HG03135 (cell line): ENCODE data around the gene AUTS2.
"Not testable (repeated sequence)": the region's sequence is repeated elsewhere in the genome, so short reads cannot be mapped to it uniquely, and the experiment has no call there.

ENCODE experiments used
- ATAC-seq: cut with Tn5 transposase; IDR thresholded peaks from one replicate; pipeline ENCODE4 v1.9.1; 2021; ENCODE audit warnings: mild to moderate bottlenecking, moderate library complexity; ENCODE audit not compliant: unreplicated experiment

AUTS2 gene

DNA sequence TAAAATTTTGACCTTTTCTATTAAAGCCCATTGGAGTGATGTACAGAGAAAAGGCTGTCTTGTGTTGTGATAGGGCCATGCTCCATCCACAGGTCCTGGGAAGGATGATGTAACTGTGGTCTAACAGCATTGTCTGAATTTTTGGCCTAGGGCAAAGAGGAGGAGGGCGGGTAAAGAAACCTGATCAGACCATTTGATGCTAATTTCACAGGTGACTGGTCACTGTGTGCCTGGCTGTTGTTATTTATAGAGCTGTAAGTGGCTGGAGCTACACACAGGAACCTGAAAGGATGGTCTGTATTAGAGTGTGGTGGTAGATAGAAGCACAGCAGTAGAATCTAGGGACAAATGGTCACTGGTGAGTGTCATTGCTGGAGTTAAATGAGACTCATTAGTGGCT, 182.1 kb downstream of the AUTS2 start:
- no peak for ATAC-seq

DNA sequence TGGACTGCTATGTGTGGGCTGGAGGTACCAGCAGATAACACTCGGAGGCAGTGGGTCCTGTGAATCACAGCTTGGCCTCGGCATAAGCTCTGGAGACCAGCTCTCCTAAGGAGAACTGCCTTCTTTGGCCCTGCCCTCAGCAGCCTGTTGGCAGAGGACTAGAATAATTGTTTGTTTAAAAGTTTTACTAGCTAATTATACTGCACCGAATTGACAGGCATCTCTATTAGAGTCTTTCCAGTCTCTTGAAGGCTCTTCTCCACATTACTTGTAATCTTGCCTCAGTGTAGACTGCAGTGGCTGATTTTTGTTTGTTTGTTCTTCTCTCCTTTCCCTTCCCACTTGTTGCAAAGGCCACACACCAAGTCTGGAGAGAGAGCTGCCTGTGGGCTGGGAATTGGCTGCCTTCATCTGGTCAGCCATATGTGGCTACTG, 183.2 kb downstream of the AUTS2 start:
- no peak for ATAC-seq

DNA sequence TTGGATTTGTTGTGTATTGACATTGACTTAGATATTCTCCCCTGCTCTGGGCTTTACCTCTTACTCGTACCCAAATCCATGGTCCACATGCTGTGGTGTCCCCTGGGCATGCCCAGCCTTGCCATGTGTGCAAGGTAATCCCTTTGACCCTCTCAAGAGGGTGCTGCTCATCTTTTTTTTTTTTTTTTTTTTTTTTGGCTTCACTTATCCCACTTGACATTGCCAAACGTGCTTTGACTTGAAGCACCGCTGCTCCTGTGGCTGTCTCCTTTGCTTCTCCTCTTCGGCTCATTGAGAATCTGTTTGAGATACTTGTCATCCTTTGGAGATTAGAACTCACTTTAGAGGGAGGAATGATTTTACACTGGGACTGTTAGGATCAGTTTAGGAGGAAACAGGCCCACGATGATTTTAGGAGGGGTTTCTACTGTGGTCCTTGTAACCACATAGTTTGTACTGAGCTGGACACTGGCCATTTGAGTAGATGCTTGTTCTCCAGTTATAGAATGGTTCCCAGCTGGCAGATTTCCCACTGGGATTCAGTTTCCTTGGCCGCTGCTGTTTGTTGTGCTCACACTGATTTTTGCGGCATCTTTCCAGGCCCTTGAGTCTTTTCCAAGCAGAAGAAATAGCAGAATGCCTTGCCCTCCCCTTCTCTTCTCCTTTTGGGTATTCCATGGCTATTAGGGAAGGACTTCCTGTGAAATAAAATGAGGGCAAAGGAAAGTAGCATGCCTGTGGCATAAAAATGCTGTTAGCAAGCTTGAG, 184.8 kb downstream of the AUTS2 start:
- no peak for ATAC-seq

DNA sequence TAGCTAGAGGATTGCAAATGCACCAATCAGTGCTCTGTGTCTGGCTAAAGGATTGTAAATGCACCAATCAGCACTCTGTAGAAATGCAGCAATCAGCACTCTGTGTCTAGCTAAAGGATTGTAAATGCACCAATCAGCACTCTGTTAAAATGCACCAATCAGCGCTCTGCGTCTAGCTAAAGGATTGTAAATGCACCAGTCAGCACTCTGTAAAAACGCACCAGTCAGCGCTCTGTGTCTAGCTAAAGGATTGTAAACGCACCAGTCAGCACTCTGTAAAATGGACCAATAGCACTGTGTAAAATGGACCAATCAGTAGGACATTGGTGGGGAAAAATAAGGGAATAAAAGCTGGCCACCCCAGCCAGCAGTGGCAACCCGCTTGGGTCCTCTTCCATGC, 187.9 kb downstream of the AUTS2 start:
- ATAC-seq = not testable (repeated sequence)

DNA sequence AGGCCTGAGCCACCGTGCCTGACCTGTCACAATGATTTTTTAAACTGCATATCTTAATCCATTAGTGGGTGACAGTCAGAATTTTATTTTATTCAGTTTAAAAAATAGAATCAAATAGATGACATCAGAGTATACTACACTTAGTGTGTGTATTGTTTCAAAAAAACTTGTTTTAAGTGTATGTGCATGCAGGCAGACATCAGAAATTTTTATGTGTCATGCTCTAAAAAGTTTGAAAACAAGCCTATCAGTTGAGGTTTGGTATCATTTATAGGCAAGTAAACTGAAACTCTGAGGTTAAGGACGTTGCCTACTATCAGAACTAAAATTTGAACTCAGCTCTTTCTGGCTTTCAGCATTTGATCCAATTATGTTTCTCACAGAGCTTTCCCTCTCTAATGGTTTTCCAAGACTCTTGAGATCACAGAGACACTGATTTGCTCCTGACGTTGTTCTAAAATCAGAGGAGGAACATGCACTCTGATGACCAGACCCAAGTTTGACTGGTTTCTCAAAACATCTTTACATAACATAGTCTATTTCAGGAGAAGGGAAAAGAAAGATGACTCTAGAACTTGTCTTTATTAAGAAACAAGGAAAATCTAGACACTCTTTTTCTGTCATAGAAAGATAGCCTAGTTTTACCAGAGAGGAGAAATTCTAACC, 188.6 kb downstream of the AUTS2 start:
- ATAC-seq = no peak

DNA sequence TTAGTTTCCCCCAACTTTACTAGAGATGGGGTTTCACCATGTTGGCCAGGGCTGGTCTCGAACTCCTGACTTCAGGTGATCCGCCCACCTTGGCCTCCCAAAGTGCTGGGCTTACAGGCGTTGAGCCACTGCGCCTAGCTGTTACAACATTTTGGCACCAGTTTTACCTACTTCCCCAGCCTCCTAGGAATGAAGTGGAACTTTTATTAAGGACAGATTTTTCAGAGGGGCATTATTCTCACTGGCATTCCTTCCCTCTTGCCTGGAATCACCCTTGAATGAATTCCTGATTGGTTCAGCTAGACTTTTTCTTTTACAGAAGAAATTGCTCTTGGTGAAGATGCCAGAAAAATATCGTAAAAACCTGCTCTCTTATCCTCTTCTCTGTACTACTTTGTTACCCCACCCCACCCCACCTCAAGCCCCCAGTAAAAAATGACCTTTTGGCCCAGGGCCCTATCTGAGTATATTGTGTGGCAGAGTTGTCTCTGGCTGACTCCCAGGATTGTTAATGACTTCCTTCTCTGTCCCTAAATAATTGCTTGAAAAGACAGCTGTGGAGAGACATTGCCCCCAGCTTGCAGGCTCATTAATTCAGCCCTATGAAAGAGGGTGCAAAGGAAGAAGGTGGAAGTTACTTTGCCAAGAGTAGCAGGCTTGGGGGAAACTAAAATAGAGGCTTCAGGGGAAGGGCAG, 189.6 kb downstream of the AUTS2 start:
- ATAC-seq = no peak

DNA sequence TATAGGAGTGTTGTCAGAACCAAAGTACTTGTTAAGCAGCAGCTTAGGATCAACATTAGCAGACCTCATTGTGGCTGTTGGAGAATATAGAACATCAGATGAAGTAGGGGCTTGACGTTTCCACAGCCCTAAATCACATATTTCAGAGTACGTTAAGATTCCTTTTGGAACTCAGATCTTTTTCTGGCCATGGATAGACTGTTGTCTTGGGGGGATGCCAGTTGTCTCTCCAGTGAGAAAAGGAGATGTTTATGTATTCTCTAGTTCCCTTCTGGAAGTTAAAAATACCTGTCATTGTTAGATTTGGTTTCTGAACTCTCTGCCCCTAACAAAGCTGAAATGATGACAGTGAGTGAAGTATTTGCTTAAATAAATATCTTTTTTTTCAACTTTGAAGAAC, 191.3 kb downstream of the AUTS2 start:
- no peak for ATAC-seq

DNA sequence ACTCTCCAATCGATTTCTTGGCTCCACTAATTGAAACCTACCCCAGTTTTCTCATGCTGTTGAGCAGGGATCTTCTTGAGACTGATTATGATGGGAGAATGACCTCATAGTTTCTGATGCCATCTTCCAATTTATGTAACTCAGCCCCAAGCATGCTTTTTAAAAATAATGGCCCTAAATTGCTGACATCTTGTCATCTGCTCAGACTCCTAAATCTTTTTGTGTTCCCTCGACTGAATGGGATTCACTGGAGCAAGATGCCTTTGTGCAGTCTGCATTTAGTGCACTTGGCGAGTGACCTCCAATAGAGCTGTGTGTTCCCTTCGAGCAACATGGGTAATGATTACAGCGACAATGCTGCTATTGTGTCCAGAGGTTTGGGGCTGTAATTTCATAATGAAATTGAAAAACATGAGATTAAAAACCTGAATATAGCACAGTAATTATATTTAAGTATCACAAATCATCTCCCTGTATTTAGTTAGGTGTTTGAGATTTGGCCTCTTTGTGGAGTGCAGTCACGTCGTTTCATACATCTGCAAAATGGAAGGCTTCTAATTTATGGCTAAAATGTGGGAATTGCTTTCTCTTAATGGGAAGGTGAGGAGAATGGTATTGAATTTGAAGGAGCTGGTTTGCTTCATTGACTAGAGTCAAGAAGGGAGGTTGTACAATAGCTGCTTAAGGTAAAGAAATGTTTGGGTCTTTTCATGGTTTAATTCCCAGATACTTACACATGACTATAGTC, 192.9 kb downstream of the AUTS2 start:
- no peak for ATAC-seq

DNA sequence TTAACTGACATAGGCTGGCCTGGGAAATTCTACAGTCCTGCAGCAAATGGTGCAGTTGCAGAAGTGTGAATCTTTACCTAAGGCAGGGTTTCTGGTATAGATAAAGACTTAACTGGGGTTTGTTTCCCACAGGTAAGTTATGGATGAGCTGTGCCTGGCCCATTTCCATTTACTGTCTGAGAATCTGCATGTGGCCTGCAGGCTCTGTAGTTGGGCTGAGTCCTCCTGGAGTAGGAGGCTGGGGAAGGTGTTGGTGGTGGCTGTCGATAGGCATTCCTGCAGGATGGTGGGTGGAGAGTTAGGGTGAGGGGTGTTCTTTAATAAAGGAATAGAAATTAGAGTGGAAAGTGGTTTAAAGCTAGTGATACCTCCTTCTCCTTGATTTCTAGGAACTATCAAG, 193.5 kb downstream of the AUTS2 start:
- no peak for ATAC-seq

DNA sequence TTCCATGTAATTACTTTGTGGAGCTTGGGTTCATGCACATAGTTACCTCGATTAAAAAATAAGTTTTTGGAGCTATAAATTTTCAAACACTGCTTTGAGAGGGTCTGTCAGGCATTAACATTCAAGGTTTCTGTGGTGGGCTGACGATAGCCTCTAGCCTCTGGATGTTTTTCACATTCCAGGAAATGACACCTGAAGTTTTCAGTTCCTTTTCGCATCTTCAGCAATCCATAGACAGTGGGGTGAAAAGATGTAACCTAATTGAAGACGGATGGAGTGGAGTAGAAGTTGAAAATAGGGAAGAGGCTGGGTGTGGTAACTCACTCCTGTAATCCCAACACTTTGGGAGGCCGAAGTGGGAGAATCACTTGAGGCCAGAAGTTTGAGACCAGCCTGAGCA, 197.7 kb downstream of the AUTS2 start:
- no peak for ATAC-seq

DNA sequence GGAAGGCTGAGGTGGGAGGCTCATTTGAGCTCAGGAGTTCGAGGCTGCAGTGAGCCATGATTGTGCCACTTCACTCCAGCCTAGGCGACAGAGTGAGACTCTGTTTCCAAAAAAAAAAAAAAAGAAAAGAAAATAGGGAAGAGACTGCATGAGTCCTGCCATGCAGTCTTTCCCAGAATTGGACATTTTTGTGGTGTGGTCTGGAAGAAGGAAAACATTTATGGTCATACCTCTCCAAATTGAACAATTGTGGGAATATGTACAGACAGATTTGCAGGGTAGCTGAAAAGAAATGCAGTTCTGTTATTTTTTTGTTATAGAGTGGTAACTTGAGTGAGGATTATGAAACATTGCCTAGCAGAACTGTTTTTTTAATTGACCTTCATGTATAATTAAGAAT, 198.1 kb downstream of the AUTS2 start:
- ATAC-seq = no peak

DNA sequence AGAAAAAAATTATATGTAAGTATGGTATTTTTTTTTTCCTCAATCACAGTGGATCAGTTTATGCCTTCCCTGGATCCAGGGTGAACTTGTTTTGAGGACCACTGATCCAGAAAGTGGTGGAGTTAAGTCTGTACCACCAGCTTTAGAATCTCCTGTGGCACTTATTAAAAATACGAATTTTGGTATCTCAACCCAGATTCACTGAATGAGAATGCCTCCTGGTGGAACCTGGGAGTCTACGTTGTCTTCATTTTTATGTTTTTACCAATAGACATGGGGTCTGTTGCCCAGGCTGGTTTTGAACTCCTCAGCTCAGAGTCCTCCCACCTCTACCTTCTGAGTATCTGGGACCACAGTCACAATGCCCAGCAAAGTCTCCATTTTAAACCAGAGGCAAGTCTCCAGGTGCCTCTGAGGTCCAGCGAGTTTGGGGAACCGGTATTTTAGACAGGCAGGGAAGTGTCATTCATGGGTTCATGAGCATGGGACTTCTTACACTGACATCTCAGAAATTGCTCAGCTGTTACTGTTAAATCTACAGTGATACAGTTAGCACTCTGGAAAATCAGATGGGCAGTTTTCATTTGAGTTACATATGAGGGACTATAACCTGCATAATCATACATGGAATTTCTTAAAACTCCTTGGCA, 200.9 kb downstream of the AUTS2 start:
- no peak for ATAC-seq

DNA sequence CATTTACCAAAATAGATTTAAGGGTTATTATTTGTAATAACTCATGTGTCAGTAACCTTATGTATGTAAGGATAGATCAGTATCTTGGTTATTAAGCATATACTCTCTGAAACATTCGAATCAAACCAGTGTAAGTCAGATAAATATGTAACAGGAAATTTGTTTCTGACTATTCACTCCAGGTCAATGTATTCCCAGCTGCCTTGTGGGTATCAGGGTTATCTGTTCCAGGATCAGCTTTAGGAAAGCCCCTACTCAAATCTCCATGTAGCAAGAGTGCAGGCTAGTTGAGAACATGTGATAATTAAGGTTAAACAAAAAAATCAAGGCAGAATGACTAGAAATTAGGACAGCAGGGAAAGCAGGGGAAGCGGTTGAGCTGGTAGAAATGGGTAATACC, 201.7 kb downstream of the AUTS2 start:
- no peak for ATAC-seq

DNA sequence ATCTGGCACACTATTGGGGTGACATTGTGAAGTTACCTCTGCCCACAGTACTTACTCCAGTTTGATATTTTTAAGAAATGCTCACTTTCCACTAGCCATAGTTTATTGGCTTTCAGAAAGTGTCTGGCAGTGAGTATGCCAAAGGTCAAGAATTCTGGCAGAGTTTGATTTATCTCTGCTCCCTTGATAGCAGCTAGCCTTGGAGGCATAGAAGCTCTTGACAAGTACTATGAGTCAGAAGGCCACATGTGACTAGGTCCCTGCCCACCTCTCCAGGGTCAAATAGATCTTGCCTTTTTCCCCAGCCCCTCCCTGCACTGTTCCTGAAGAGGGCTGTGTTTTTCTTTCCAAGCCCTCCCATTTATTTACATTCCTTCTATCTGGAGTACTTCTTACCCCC, 202.2 kb downstream of the AUTS2 start:
- no peak for ATAC-seq

DNA sequence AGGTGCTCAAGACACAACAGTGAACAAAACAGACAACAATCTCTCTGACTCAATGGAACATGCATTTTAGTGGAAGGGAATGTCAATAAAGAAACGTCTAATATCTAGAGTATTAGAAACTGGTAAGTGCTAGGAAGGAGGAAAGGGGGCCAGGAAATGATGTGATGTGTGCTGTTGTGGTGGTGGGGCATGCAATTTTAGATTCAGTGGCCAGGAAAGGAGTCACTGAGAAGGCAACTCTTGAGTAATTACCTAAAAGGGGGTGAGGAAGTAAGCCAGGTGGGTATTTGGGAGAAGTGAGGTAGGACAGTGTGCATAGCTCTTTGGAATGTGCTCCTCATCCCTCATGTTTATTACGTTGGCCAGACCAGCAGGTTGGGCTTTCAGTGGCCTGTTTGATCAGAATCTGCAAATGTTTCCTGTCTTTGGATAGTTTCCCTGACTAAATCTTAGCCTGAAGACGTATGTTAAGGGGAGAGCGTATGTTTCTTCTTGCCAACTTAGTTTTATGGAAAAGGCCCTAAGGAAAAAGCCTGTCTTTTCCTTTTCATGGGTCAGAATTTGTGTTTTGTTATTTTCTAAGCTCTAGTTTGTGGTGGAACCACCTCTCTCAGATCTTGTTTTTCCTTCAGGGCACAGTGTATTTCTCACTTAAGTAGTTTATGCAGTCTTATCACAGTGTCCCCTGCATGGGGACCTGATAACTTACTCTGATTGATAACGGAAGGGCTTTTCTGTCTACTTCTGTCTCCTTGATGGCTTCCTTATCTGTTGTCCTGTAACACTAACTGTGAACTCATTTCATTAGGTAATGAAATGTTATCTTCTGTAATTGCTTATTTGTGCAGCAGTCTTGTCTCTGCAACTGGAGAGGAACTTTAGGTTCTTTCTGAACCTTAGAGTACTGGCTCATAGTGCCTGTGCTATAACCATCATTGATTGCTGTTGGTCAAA, 203.7 kb downstream of the AUTS2 start:
- ATAC-seq = no peak

DNA sequence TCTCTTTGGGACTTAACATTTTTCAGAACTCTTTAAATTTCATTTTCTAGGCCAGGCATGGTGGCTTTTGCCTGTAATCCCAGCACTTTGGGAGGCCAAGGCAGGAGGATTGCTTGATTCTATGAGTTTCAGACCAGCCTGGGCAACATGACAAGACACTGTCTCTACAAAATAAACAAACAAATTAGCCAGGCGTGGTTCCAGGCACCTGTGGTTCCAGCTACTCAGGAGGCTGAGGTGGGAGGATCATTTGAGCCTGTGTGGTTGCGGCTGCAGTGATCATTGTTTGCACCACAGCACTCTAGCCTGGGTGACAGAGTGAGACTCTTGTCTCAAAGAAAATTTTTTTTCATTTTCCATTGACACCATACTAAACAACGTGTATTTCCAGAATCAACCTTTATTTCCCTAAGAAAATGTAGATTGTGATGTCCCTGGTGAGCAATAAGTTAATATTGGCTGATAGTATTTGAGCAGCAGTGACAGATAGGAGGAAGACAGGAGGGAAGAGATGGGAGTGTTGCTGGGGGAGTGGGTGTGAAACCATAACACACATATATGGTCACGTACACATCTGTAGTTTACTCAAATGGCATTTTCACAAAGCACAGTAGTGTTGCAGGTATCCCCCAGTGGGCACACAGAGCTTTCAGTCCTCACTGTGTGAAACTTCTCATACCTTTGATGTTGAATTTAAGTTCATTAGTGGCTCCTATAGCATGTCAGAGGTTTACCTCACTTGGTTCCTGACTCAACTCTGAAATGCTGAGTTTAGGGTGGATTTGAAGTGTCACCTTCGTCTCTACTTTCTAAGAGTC, 205.6 kb downstream of the AUTS2 start:
- ATAC-seq = peak; percentile 80

DNA sequence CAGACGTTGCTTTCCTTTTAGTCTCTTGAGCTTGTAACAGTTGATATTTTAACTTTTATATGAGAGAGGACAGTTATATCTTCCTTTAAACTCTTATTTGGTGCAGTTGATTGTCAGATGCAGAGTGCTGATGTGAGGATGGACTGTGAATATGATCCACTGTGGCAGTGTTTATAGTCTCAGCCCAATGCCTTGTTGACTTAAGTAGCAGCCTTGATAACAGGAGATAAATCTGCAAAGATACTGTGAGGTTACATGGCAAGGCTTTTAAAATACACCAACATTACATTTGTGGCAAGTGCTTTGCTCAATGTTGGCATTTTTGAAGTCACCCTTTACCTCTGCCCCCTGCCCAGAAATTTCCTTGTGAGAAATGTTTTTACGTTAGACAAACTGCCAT, 206.7 kb downstream of the AUTS2 start:
- ATAC-seq = no peak

DNA sequence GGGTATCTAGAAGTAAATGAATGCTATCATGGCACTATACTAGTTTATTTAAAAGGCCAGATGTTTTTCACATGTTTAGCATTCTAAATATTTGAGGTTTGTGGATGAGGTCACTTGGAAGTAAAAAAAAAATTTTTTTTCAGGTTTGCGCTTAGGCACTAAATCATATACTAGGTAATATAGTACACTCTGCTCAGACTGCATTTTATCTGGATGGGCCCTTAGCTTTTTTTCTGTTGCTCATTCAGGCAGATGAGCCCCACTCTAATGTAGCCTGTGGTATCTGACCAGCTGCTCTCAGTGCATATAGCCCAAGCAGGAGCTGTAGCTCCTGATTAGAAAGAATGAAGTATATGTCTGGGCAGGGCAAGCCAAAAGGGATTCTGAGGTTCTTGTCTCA, 210.1 kb downstream of the AUTS2 start:
- ATAC-seq = no peak
